ENCODE measurements around the gene SETBP1. TPM values are rescaled to one million over a fixed set of nuclear protein-coding genes. Genes with fewer than 3 reads are reported as not detected.

Gene SETBP1
- total and polyA plus RNA-seq, 2 of the 8 experiments (the other 6 are each of a cell fraction or from before 2014, with no cell fraction given) = 2.0 to 6.5 TPM

- WGBS, 2 experiments (ENCODE audit: extremely low coverage in 1 of 2, insufficient coverage in 1 of 2, insufficient read length in 1 of 2, insufficient replicate concordance in 2 of 2, low coverage in 1 of 2, low lambda C conversion rate in 2 of 2, missing lambda C conversion rate in 1 of 2) = 86% methylated on average over 2 of the region's 2 CpGs; no CpG with 5 or more reads in 1 of the 2 experiments
- H3K4me3 ChIP-seq (ENCODE audit: extremely low read depth in 1 of 4, insufficient read depth in 2 of 4, low read depth in 3 of 4, low read length in 4 of 4) = no peak overlapping the region
- H2AK5ac ChIP-seq (ENCODE audit: low read depth, low read length) = no peak overlapping the region
- no peak overlapping the region for H2BK5ac ChIP-seq (ENCODE audit: low read depth, low read length)
- H3K79me1 ChIP-seq (ENCODE audit: low read depth, low read length) = no peaks in the 10 kb centered on the region
- no peak overlapping the region for H3K4ac ChIP-seq (replicated peaks; ENCODE audit: insufficient read length, low read depth, low read length)
- DNase-seq (ENCODE audit: low read depth in 1 of 2, low spot score in 2 of 2) (no peak), FAIRE-seq (no peak)
- no peak overlapping the region for H2BK20ac ChIP-seq (ENCODE audit: low read length)
- no peak overlapping the region for H2BK120ac ChIP-seq (replicated peaks; ENCODE audit: low read depth, low read length)
- no peaks in the 10 kb centered on the region for H4K20me1 ChIP-seq (replicated peaks in 1 of 2; ENCODE audit: control insufficient read depth in 1 of 2, insufficient read depth in 2 of 2, low read length in 2 of 2)
- no peak overlapping the region for H3K14ac ChIP-seq (ENCODE audit: insufficient read length)
- H2AFZ ChIP-seq (ENCODE audit: low read length) = no peak overlapping the region
- H3K9ac ChIP-seq (replicated peaks in 1 of 4; ENCODE audit: extremely low read depth in 1 of 4, low read depth in 3 of 4, low read length in 3 of 4) = no peak overlapping the region
- H3K9me3 ChIP-seq (ENCODE audit: insufficient read depth in 2 of 2, low read depth in 1 of 2, low read length in 1 of 2) = no peaks in the 10 kb centered on the region
- H4K8ac ChIP-seq (ENCODE audit: extremely low read depth, insufficient read depth, low read length) = no peak overlapping the region
- H3K23ac ChIP-seq (ENCODE audit: insufficient read length) = no peak overlapping the region
- no peak overlapping the region for H4K5ac ChIP-seq (ENCODE audit: insufficient read length, low read depth, low read length)
- H3K27ac ChIP-seq (ENCODE audit: low read depth, low read length) = no peak overlapping the region
- H3K27me3 ChIP-seq (replicated peaks in 1 of 4; ENCODE audit: control insufficient read depth in 3 of 4, extremely low read depth in 1 of 4, insufficient read depth in 3 of 4, low read length in 3 of 4) = no peaks in the 10 kb centered on the region
- ChIA-PET CTCF (ENCODE audit: partially characterized antibody) (interaction anchor here (0.6 to 1.9 kb wide), 3 partner anchors 9 to 943 kb away, joined by 5 to 6 read pairs (median 6); no protein-coding TSS in a partner anchor), POLR2A (ENCODE audit: partially characterized antibody) (no interaction called here)
- no peak for TF ChIP-seq KDM1A (IDR thresholded peaks at IDR 0.05; ENCODE audit: borderline replicate concordance, low read length)
- TF ChIP-seq SIRT6 (IDR thresholded peaks at IDR 0.05; ENCODE audit: low read length) = no peak
- no peak for TF ChIP-seq JUN (IDR thresholded peaks at IDR 0.05; ENCODE audit: low read depth, low read length)
- no peak for TF ChIP-seq EGR1 (IDR thresholded peaks at IDR 0.05; ENCODE audit: borderline replicate concordance, low read depth, low read length)
- TF ChIP-seq CTBP2 (IDR thresholded peaks at IDR 0.05; ENCODE audit: borderline replicate concordance, insufficient read depth, insufficient read length, low read length) = no peak
- no peak for TF ChIP-seq NANOG (IDR thresholded peaks at IDR 0.05; ENCODE audit: insufficient read depth, low read depth, low read length, poor library complexity, severe bottlenecking)
- TF ChIP-seq RFX5 (IDR thresholded peaks at IDR 0.05; ENCODE audit: borderline replicate concordance, low read depth, low read length) = no peak
- TF ChIP-seq ZNF274 (IDR thresholded peaks at IDR 0.05; ENCODE audit: borderline replicate concordance, extremely low read depth, low read length) = no peak
- no peak for TF ChIP-seq USF2 (IDR thresholded peaks at IDR 0.05; ENCODE audit: low read length)
- no peak for TF ChIP-seq KDM5A (IDR thresholded peaks at IDR 0.05; ENCODE audit: low read length)
- TF ChIP-seq TCF12 (IDR thresholded peaks at IDR 0.05; ENCODE audit: low read depth, low read length) = no peak
- no peak for TF ChIP-seq SIX5 (IDR thresholded peaks at IDR 0.05; ENCODE audit: low read depth, low read length)
- no peak for TF ChIP-seq CHD2 (IDR thresholded peaks at IDR 0.05; ENCODE audit: low read length)
- peaks cover 0 to 4% (median 3%) of the 10 kb centered on the region in 4 experiments; a peak in 1 of 7 replicates for H3K4me1 ChIP-seq (replicated peaks in 1 of 4; ENCODE audit: control insufficient read depth in 3 of 4, insufficient read depth in 4 of 4, low read length in 3 of 4)
- H3K56ac ChIP-seq (replicated peaks; ENCODE audit: insufficient read length, low read depth, low read length) = no peak overlapping the region
- no peak overlapping the region for H3K4me2 ChIP-seq (ENCODE audit: insufficient read depth in 1 of 2, low read depth in 2 of 2, low read length in 2 of 2)
- H2BK15ac ChIP-seq (ENCODE audit: low read length) = no peak overlapping the region
- H2BK12ac ChIP-seq (ENCODE audit: low read depth, low read length) = no peak overlapping the region
- H3K23me2 ChIP-seq (ENCODE audit: low read depth, low read length) = no peaks in the 10 kb centered on the region; the same call in 1 of the 2 replicates
- H3K18ac ChIP-seq (ENCODE audit: extremely low read depth, low read length) = no peak overlapping the region
- H3K79me2 ChIP-seq (ENCODE audit: control insufficient read depth in 1 of 2, insufficient read depth in 2 of 2, low read length in 2 of 2) = no peaks in the 10 kb centered on the region
- H3K36me3 ChIP-seq (ENCODE audit: control insufficient read depth in 2 of 4, insufficient read depth in 4 of 4, low read length in 3 of 4) = no peaks in the 10 kb centered on the region
- no peak overlapping the region for H4K91ac ChIP-seq (replicated peaks; ENCODE audit: insufficient read length, low read length)
These were observed 425.7 kb downstream of the SETBP1 start for GRCh38 chr18:45106331-45106774.

Measured in H1 (cell line).